Natural killer cell (primary cell): Measurements from ENCODE around the gene PVR. TPM values are rescaled to one million over a fixed set of nuclear protein-coding genes. Genes with fewer than 3 reads are reported as not detected.
"Not testable (repeated sequence)": the region's sequence is repeated elsewhere in the genome, so short reads cannot be mapped to it uniquely, and the experiment has no call there.

Experiments used
- ATAC-seq, 3 donors: fragments of 150-1000 bp in 2 of 3; fragments of 200-7000 bp in 1 of 3; cut with Tn5 transposase; 1 replicate in 1 of 3; 2 replicates in 2 of 3; pipeline ENCODE4 v1.10.0; 2021; ENCODE audit warnings: mild to moderate bottlenecking in 2 of 3, moderate library complexity in 2 of 3
- DNase-seq, 2 donors: peaks; one replicate each; pipeline versions ENCODE4 v3.0.0 to v3.0.0-alpha.2; 2013 to 2021; ENCODE audit warnings: mixed read lengths in 1 of 2
- H3K27ac ChIP-seq: one replicate; pipeline ENCODE4 v1.5.1; 2013; ENCODE audit warnings: mild to moderate bottlenecking, low read length
- H3K27me3 ChIP-seq: one replicate; pipeline ENCODE4 v1.6.1; 2013; ENCODE audit warnings: low read length; ENCODE audit not compliant: control insufficient read depth, insufficient read depth
- H3K36me3 ChIP-seq: one replicate; pipeline ENCODE4 v1.6.1; 2013; ENCODE audit warnings: low read length; ENCODE audit not compliant: control insufficient read depth, insufficient read depth
- H3K4me1 ChIP-seq: one replicate; pipeline ENCODE4 v1.6.1; 2013; ENCODE audit warnings: low read length; ENCODE audit not compliant: control insufficient read depth, insufficient read depth
- H3K4me3 ChIP-seq: one replicate; pipeline ENCODE4 v1.5.1; 2013; ENCODE audit warnings: low read length
- H3K9me3 ChIP-seq: one replicate; pipeline ENCODE4 v1.6.1; 2013; ENCODE audit warnings: low read length; ENCODE audit not compliant: control insufficient read depth, insufficient read depth
- H3K27ac Mint-ChIP-seq, 2 donors: one replicate each; pipeline ENCODE4 v1.8.0; 2022; ENCODE audit warnings: mild to moderate bottlenecking in 2 of 2, mixed read lengths in 2 of 2, moderate library complexity in 1 of 2
- H3K27me3 Mint-ChIP-seq, 2 donors: one replicate each; pipeline ENCODE4 v1.8.0; 2022; ENCODE audit warnings: low read depth in 2 of 2, mixed read lengths in 2 of 2
- H3K36me3 Mint-ChIP-seq: one replicate; pipeline ENCODE4 v1.8.0; 2022; ENCODE audit warnings: mixed read lengths
- H3K4me1 Mint-ChIP-seq, 2 donors: one replicate each; pipeline ENCODE4 v1.8.0; 2022; ENCODE audit warnings: mixed read lengths in 2 of 2
- H3K4me3 Mint-ChIP-seq: one replicate; pipeline ENCODE4 v1.8.0; 2022; ENCODE audit warnings: mild to moderate bottlenecking, moderate library complexity, mixed read lengths
- H3K9me3 Mint-ChIP-seq, 2 donors: one replicate each; pipeline ENCODE4 v1.8.0; 2022; ENCODE audit warnings: mixed read lengths in 2 of 2
- WGBS: methylation state at CpG from one replicate; pipeline ENCODE4 v1.1.7; 2013; ENCODE audit warnings: missing lambda C conversion rate; ENCODE audit not compliant: insufficient coverage; 5-methylcytosine and 5-hydroxymethylcytosine counted together
- intact Hi-C: fragments of 100-400 bp; cut with micrococcal nuclease; formaldehyde crosslinking; loops from one replicate; pipeline ENCODE4 v1.14.2; 2022
- total RNA-seq, 4 donors: library from RNA; stranded (reverse); fragments of 120-200 nt in 1 of 4; gene quantifications; one replicate each; pipeline versions ENCODE4 v1.2.3 to v1.2.4, GENCODE V29; 2013 to 2022
- TF ChIP-seq, protein P1 (sequence below): fragments of 200-600 bp; IDR thresholded peaks from one replicate; pipeline ENCODE4 v1.8.0; 2022; ENCODE audit warnings: antibody characterized with exemption

PVR gene
- total RNA-seq, 3 donors from 2014 or later (not counting 1 experiment from before 2014, with no cell fraction given): 6.6 to 12.6 (median 7.9) TPM

DNA sequence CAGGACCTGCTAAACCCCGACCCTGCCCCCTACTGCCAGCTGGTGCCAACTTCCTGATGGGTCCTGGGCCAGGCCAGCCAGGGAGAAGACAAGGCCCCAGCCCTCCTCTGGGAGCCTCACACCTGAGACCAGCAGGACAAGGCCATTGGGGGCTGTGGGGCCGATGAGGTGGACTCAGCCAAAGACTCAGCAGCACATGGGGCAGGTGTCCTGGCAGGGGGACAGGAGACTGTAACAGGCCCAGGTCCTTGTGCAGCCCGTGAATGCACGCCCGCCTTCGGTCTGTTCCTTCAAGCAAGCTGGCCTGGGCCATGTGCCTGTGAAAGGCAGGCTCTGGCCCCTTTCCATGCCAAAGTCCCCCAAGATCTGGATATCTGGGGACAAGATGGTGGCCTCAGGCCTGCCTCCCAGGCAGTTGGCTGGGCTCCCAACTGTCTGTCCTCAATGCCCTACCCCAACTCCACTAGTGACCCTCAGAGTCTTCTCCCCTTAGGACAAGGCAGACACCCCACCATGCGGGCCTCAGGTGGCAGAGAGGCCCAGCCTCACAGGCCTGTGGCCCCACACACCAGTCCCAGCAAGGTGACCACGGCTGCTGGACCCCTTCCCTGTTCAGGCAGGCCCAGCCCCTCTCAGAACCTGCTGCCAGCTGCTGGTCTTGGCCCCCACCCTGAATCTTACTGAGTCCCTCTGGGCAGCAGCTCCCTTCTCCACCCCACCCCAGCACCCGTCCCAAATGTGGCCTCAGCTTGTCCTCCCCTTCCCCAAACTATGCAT, 39.9 kb downstream of the PVR start:
- DNase-seq (no peak), ATAC-seq (no peak)
- 74% methylated on average over 9 of the region's 9 CpGs for WGBS
- H3K9me3 ChIP-seq: no peaks in the 10 kb centered on the region
- H3K4me1 ChIP-seq: peaks cover 4% of the 10 kb centered on the region
- Mint-ChIP-seq H3K9me3 (no peaks in the 10 kb centered on the region), H3K36me3 (no peaks in the 10 kb centered on the region), H3K27ac (no peak overlapping the region), H3K4me1 (peaks cover 0 to 5% of the 10 kb centered on the region in 2 donors), H3K4me3 (no peak overlapping the region), H3K27me3 (peaks cover 3 to 6% of the 10 kb centered on the region in 2 donors)
- H3K36me3 ChIP-seq: no peaks in the 10 kb centered on the region
- intact Hi-C loops: no loop called here
- TF ChIP-seq, protein P1, sequence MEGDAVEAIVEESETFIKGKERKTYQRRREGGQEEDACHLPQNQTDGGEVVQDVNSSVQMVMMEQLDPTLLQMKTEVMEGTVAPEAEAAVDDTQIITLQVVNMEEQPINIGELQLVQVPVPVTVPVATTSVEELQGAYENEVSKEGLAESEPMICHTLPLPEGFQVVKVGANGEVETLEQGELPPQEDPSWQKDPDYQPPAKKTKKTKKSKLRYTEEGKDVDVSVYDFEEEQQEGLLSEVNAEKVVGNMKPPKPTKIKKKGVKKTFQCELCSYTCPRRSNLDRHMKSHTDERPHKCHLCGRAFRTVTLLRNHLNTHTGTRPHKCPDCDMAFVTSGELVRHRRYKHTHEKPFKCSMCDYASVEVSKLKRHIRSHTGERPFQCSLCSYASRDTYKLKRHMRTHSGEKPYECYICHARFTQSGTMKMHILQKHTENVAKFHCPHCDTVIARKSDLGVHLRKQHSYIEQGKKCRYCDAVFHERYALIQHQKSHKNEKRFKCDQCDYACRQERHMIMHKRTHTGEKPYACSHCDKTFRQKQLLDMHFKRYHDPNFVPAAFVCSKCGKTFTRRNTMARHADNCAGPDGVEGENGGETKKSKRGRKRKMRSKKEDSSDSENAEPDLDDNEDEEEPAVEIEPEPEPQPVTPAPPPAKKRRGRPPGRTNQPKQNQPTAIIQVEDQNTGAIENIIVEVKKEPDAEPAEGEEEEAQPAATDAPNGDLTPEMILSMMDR: no peak
- H3K4me3 ChIP-seq: no peak overlapping the region
- H3K27me3 ChIP-seq: no peaks in the 10 kb centered on the region
- no peak overlapping the region for H3K27ac ChIP-seq

DNA sequence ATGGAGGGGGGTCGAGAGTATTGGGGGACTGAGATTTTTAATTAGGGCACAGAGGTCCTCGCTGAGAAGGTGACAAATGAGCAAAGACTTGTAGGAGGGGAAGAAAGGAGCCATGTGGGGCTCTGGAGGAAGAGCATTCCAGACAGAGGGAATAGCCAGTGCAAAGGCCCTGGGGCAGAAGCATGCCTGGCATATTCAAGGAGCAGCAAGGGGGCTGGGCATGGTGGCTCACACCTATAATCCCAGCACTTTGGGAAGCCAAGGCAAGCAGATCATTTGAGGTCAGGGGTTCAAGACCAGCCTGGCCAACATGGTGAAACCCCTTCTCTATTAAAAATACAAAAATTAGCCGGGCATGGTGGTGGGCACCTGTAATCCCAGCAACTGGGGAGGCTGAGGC, 40.7 kb downstream of the PVR start:
- peaks cover 10% of the 10 kb centered on the region for H3K4me1 ChIP-seq
- H3K4me3 Mint-ChIP-seq, intact Hi-C loops, H3K4me3 ChIP-seq, H3K27ac ChIP-seq, ATAC-seq, H3K36me3 Mint-ChIP-seq, DNase-seq, H3K9me3 Mint-ChIP-seq, H3K27me3 ChIP-seq, H3K27ac Mint-ChIP-seq, H3K9me3 ChIP-seq, H3K27me3 Mint-ChIP-seq, H3K36me3 ChIP-seq: not testable (repeated sequence)
- peaks cover 0 to 10% of the 10 kb centered on the region in 2 donors for H3K4me1 Mint-ChIP-seq
- 90% methylated on average over 3 of the region's 3 CpGs for WGBS

DNA sequence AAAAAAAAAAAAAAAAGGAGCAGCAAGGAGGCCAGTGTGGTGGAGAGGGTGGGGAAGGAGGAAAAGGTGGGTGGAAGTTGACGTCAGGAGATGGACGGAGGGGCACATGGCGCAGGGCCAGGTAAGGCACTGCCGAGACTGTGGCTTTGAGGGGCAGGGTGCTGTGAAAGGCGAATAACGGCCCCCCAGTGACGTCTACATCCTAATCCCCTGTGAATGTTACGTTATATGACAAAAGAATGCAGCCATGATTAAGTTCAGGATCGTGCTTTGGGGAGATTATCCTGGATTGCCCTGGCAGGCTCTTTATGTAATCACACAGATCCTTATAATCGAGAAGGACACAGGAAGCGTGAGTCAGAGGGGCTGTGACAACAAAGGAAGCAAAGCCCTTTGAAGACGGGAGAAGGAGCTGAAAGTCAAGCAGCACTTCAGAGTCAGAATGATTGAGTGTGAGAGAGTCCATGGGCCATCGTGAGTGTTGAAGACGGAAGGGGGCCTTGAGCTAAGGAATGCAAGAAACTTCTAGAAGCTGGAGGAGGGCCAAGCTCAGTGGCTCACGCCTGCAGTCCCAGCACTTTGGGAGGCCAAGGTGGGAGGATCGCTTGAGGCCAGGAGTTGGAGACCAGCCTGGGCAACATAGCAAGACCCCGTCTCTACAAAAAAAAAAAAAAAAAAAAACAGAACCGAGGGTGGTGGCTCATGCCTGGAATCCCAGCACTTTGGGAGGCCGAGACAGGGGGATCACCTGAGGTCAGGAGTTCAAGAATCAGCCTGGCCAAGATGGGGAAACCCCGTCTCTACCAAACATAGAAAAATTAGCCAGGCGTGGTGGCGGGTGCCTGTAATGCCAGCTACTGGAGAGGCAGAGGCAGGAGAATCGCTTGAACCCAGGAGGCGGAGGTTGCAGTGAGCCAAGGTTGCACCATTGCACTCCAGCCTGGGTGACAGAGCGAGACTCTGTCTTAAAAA, 41.5 kb downstream of the PVR start:
- no peak overlapping the region for H3K4me3 Mint-ChIP-seq
- H3K4me1 Mint-ChIP-seq: peaks cover 0 to 17% of the 10 kb centered on the region in 2 donors
- TF ChIP-seq, protein P1: no peak
- peak in 1 of 3 donors; percentile 11 for ATAC-seq
- Histone ChIP-seq H3K9me3 (no peaks in the 10 kb centered on the region), H3K36me3 (no peaks in the 10 kb centered on the region), H3K27me3 (no peaks in the 10 kb centered on the region), H3K27ac (no peak overlapping the region), H3K4me1 (peaks cover 14% of the 10 kb centered on the region), H3K4me3 (no peak overlapping the region)
- WGBS: 45% methylated on average over 23 of the region's 25 CpGs
- peaks cover 3 to 6% of the 10 kb centered on the region in 2 donors for H3K27me3 Mint-ChIP-seq
- H3K36me3 Mint-ChIP-seq: no peaks in the 10 kb centered on the region
- peak in 1 of 2 donors; percentile 22 for DNase-seq
- no peak overlapping the region for H3K27ac Mint-ChIP-seq
- intact Hi-C loops: loop anchor here (5.0 kb wide), 1 partner anchor 267 kb away; no protein-coding TSS in a partner anchor
- no peaks in the 10 kb centered on the region for H3K9me3 Mint-ChIP-seq

DNA sequence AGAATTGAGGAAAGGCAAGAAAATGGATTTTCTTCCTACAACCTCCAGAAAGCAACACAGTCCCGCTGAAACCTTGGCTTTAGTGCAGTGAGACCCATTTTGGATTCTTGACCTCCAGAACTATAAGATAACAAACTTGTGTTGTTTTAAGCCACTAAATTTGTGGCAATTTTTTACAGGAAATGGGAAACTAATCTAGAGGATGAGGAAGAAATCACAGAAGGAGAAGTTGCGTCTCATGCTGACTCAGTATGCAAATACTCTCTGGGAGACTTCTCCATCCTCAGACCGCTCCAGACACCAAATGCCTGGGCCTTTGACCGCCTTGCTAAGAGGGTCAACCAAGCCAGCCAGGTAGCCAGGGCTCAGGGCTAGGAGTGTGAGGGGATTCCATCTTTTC, 42.2 kb downstream of the PVR start:
- intact Hi-C loops: loop anchor here (5.0 kb wide), 1 partner anchor 266 kb away; no protein-coding TSS in a partner anchor
- Histone ChIP-seq H3K4me1 (peaks cover 14% of the 10 kb centered on the region), H3K27me3 (no peaks in the 10 kb centered on the region), H3K4me3 (no peak overlapping the region), H3K9me3 (no peaks in the 10 kb centered on the region), H3K36me3 (no peaks in the 10 kb centered on the region), H3K27ac (no peak overlapping the region)
- Mint-ChIP-seq H3K36me3 (no peaks in the 10 kb centered on the region), H3K4me1 (peaks cover 0 to 17% of the 10 kb centered on the region in 2 donors), H3K27me3 (peaks cover 3 to 6% of the 10 kb centered on the region in 2 donors), H3K9me3 (no peaks in the 10 kb centered on the region), H3K27ac (no peak overlapping the region), H3K4me3 (no peak overlapping the region)
- DNase-seq: no peak
- no peak for ATAC-seq
- 30% methylated on average over 3 of the region's 4 CpGs for WGBS
- TF ChIP-seq, protein P1: no peak
